ES-I3 (cell line): ENCODE data around the gene MDFIC.
"Not testable (repeated sequence)": the region's sequence is repeated elsewhere in the genome, so short reads cannot be mapped to it uniquely, and the experiment has no call there.

Source experiments
- H3K36me3 ChIP-seq: 2 replicates; pipeline ENCODE4 v1.6.1; 2013; ENCODE audit warnings: mild to moderate bottlenecking, low read length, control low read depth, moderate library complexity; ENCODE audit not compliant: insufficient read depth
- H3K4me1 ChIP-seq: 2 replicates; pipeline ENCODE4 v1.6.1; 2013; ENCODE audit warnings: mild to moderate bottlenecking, control low read depth, low read length; ENCODE audit not compliant: insufficient read depth
- H3K9ac ChIP-seq: 2 replicates; pipeline ENCODE4 v1.6.1; 2013; ENCODE audit warnings: low read depth, mild to moderate bottlenecking, low read length, moderate library complexity
- H3K9me3 ChIP-seq: 2 replicates; pipeline ENCODE4 v1.6.1; 2013; ENCODE audit warnings: mild to moderate bottlenecking, low read length, moderate library complexity; ENCODE audit not compliant: control insufficient read depth, insufficient read depth

MDFIC gene

GRCh38 chr7:114922026-114922651, at the start of gene MDFIC:
Gene MDFIC (plus strand): TSS chr7:114922094. CDS start chr7:114923034, 940 bp downstream.
- H3K9me3 ChIP-seq, result no peaks in the 10 kb centered on the region
- no peaks in the 10 kb centered on the region for H3K36me3 ChIP-seq
- H3K9ac ChIP-seq, result peak within 1 kb of the TSS; percentile 95
- peaks cover 7% of the 10 kb centered on the region for H3K4me1 ChIP-seq

GRCh38 chr7:114874170-114874569, 47.7 kb upstream of the MDFIC start:
- Histone ChIP-seq H3K36me3 (no peaks in the 10 kb centered on the region), H3K4me1 (no peaks in the 10 kb centered on the region), H3K9me3 (no peaks in the 10 kb centered on the region), H3K9ac (no peak overlapping the region)

GRCh38 chr7:114875186-114875585, 46.7 kb upstream of the MDFIC start:
- no peaks in the 10 kb centered on the region for H3K4me1 ChIP-seq
- H3K9ac ChIP-seq, result no peak overlapping the region
- H3K9me3 ChIP-seq, result no peaks in the 10 kb centered on the region
- no peaks in the 10 kb centered on the region for H3K36me3 ChIP-seq

- Histone ChIP-seq H3K9me3 (no peaks in the 10 kb centered on the region), H3K9ac (no peak overlapping the region), H3K4me1 (no peaks in the 10 kb centered on the region), H3K36me3 (no peaks in the 10 kb centered on the region)
Measured at GRCh38 chr7:114879554-114879953, 42.3 kb upstream of the MDFIC start.

GRCh38 chr7:114885836-114886235, 36.1 kb upstream of the MDFIC start:
- no peaks in the 10 kb centered on the region for H3K36me3 ChIP-seq
- H3K4me1 ChIP-seq, result 0 out of 2 replicates have a peak, but pooled peaks cover 3% of the 10 kb centered on the region
- H3K9me3 ChIP-seq, result no peaks in the 10 kb centered on the region
- no peak overlapping the region for H3K9ac ChIP-seq

- no peaks in the 10 kb centered on the region for H3K9me3 ChIP-seq
- H3K36me3 ChIP-seq, result no peaks in the 10 kb centered on the region
- 0 out of 2 replicates have a peak, but pooled peaks cover 3% of the 10 kb centered on the region for H3K4me1 ChIP-seq
- no peak overlapping the region for H3K9ac ChIP-seq
Measured at GRCh38 chr7:114886241-114886640, 35.7 kb upstream of the MDFIC start.

- not testable (repeated sequence) for H3K9ac ChIP-seq, H3K4me1 ChIP-seq, H3K9me3 ChIP-seq, H3K36me3 ChIP-seq
Measured at GRCh38 chr7:114889116-114889515, 32.8 kb upstream of the MDFIC start.

- H3K9ac ChIP-seq, result no peak overlapping the region
- H3K36me3 ChIP-seq, result no peaks in the 10 kb centered on the region
Measured at GRCh38 chr7:114889646-114890285, 32.1 kb upstream of the MDFIC start.

GRCh38 chr7:114890561-114890960, 31.3 kb upstream of the MDFIC start:
- Histone ChIP-seq H3K9me3 (no peaks in the 10 kb centered on the region), H3K4me1 (0 out of 2 replicates have a peak, but pooled peaks cover 3% of the 10 kb centered on the region), H3K36me3 (no peaks in the 10 kb centered on the region), H3K9ac (no peak overlapping the region)

More at GRCh38 chr7:114889646-114890285, 32.1 kb upstream of the MDFIC start:
- Histone ChIP-seq H3K4me1 (0 out of 2 replicates have a peak, but pooled peaks cover 3% of the 10 kb centered on the region), H3K9me3 (no peaks in the 10 kb centered on the region)

- Histone ChIP-seq H3K9ac (no peak overlapping the region), H3K9me3 (no peaks in the 10 kb centered on the region), H3K4me1 (no peaks in the 10 kb centered on the region), H3K36me3 (no peaks in the 10 kb centered on the region)
Measured at GRCh38 chr7:114900127-114900526, 21.8 kb upstream of the MDFIC start.

- H3K36me3 ChIP-seq, result no peaks in the 10 kb centered on the region
- H3K9ac ChIP-seq, result no peak overlapping the region
- H3K9me3 ChIP-seq, result no peaks in the 10 kb centered on the region
- no peaks in the 10 kb centered on the region for H3K4me1 ChIP-seq
Measured at GRCh38 chr7:114901771-114902170, 20.1 kb upstream of the MDFIC start.

- Histone ChIP-seq H3K36me3 (no peaks in the 10 kb centered on the region), H3K4me1 (no peaks in the 10 kb centered on the region), H3K9me3 (no peaks in the 10 kb centered on the region), H3K9ac (no peak overlapping the region)
Measured at GRCh38 chr7:114903131-114903530, 18.8 kb upstream of the MDFIC start.

- H3K36me3 ChIP-seq, result no peaks in the 10 kb centered on the region
- no peaks in the 10 kb centered on the region for H3K4me1 ChIP-seq
- H3K9ac ChIP-seq, result no peak overlapping the region
- H3K9me3 ChIP-seq, result no peaks in the 10 kb centered on the region; the same call in 1 of the 2 replicates
Measured at GRCh38 chr7:114910787-114911186, 11.1 kb upstream of the MDFIC start.

GRCh38 chr7:114911411-114911810, 10.5 kb upstream of the MDFIC start:
- H3K4me1 ChIP-seq, result 0 out of 2 replicates have a peak, but pooled peaks cover 5% of the 10 kb centered on the region
- no peak overlapping the region for H3K9ac ChIP-seq
- no peaks in the 10 kb centered on the region; the same call in 1 of the 2 replicates for H3K9me3 ChIP-seq
- no peaks in the 10 kb centered on the region for H3K36me3 ChIP-seq

- Histone ChIP-seq H3K9me3 (no peaks in the 10 kb centered on the region; the same call in 1 of the 2 replicates), H3K4me1 (0 out of 2 replicates have a peak, but pooled peaks cover 6% of the 10 kb centered on the region), H3K36me3 (no peaks in the 10 kb centered on the region), H3K9ac (no peak overlapping the region)
Measured at GRCh38 chr7:114916261-114916892, 5.5 kb upstream of the MDFIC start.
